Retinal pigment epithelial cell (primary cell): ENCODE data around the gene CLEC4F.

Experiments used
- DNase-seq: peaks from one replicate; pipeline ENCODE4 v3.0.0-alpha.2; 2010; ENCODE audit warnings: low read depth
- H3K4me3 ChIP-seq: 2 replicates; pipeline ENCODE4 v1.5.1; 2011; ENCODE audit warnings: mild to moderate bottlenecking, low read length, control low read depth, moderate library complexity
- CTCF ChIP-seq: conservative IDR thresholded peaks from 2 replicates; pipeline ENCODE4 v1.5.1; 2011; ENCODE audit warnings: low read depth, low read length, control low read depth, inconsistent platforms

The CLEC4F gene

GRCh38 chr2:70833246-70833645 is 12.8 kb upstream of the CLEC4F start:
- no peak overlapping the region for H3K4me3 ChIP-seq
- no peak for DNase-seq
- TF ChIP-seq CTCF: no peak

GRCh38 chr2:70832386-70832785 is 12.0 kb upstream of the CLEC4F start:
- no peak overlapping the region for H3K4me3 ChIP-seq

GRCh38 chr2:70831861-70832260 is 11.5 kb upstream of the CLEC4F start:
- DNase-seq: no peak
- no peak overlapping the region for H3K4me3 ChIP-seq
- TF ChIP-seq CTCF: no peak

More at GRCh38 chr2:70832386-70832785, 12.0 kb upstream of the CLEC4F start:
- TF ChIP-seq CTCF: no peak
- no peak for DNase-seq

DNA sequence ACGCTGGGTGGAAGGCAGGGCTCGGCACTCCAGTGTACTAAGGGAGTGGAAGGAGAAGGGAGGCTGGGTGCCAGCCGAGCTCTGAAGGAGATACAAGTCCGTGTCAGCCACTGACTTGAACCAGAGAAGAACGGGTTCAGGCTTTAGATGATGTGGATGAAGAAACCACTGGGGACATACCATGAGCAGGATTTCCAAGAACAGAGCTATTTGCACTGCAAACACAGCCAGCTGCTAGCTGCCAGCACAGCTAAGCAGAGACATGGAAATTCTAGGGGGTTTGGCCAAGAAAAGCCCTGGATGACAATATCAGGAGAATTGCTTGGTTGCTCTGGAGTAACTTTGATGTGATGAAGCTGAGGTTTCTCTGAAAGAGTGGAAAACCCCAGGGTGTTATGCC is 10.0 kb upstream of the CLEC4F start:
- no peak for TF ChIP-seq CTCF
- no peak for DNase-seq
- H3K4me3 ChIP-seq: no peak overlapping the region

- no peak for DNase-seq
- H3K4me3 ChIP-seq: no peak overlapping the region
- TF ChIP-seq CTCF: no peak
These were observed 9.5 kb upstream of the CLEC4F start for GRCh38 chr2:70829916-70830315.

GRCh38 chr2:70828914-70829824 is 8.8 kb upstream of the CLEC4F start:
- no peak for DNase-seq
- no peak overlapping the region for H3K4me3 ChIP-seq
- TF ChIP-seq CTCF: no peak

- H3K4me3 ChIP-seq: no peak overlapping the region
- no peak for DNase-seq
- no peak for TF ChIP-seq CTCF
These were observed 7.7 kb upstream of the CLEC4F start for GRCh38 chr2:70828115-70828514.
